ENCODE results near the gene GNAO1. TPM values are rescaled to one million over a fixed set of nuclear protein-coding genes. Genes with fewer than 3 reads are reported as not detected.
"Not testable (repeated sequence)": the region's sequence is repeated elsewhere in the genome, so short reads cannot be mapped to it uniquely, and the experiment has no call there.

The GNAO1 gene
- polyA plus RNA-seq, 1 donor = 1.0 TPM

DNA sequence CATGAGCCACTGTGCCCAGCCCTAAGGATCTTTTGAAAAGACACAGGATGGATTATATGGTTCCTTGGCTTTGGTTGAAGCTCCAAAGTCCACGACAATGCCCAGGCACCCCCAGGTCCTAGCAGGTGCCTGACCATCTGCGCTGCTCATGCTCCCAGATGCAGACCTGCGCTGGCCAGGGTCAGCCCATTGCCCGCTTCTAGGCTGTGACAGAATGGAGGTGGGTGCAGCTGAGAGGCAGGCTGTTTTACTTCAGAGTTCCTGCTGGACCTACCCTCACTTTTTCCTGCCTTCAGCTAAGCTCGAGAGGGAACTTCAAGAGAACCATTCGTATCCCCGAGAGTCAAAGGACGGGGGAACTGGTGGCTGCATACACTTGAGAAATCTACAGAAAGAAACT, 173.6 kb downstream of the GNAO1 start:
- no peak for DNase-seq (ENCODE audit: low read depth)

DNA sequence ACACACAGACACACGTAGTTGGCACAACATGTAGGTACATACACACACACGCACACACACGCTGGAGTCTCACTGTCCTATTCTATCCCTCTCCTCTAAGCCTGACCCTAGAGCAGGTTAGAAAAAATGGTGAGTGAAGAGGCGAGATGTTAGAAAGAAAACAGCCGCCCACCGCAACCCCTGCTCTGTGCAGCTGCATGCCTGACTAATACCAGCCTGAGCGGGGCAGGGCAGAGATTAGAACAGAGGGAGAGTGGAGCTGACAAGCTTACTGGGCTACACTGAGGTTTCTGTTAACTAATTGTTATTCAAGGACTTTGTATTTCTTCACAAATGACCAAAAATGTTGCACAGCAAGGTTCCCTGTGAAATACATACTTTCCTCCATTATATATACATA, 174.3 kb downstream of the GNAO1 start:
- no peak for DNase-seq (ENCODE audit: low read depth)

DNA sequence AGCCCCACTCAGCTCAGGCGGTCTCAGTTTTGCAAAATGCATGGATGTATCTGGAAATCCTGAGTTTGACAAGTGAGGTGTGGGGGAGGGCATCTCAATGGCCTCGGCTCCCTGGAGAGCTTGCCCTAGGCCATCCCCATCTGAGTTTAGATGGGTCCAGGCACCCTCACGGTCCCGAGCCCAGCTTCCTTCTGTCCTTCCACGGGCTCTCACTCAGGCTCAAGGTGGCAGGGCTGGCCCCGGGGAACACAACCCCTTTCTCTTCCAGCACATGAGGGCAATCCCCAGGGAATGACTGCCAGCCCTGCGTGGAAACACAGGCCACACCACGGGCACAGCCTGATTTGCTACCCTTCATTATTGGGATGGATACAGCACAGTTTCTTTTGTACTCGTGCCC, 175.7 kb downstream of the GNAO1 start:
- no peak for DNase-seq (ENCODE audit: low read depth)

DNA sequence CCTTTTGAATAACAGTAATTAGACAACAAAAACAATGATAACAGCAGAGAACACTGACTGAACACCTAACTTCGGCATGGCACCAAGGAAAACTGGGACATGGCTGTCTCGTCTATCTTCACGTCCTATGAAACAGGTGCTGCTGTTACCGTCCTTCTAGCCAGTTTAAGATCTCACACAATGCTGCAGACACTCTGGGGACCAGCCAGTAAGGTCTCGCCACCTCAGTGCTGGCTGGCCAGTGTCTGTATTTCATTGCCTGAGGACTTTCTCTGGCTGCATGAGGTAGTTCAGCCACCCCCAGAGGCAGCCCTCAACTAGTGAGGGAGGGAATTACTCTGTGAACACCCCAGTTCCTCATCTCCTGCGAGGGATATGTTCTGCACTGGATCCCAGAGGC, 176.5 kb downstream of the GNAO1 start:
- no peak for DNase-seq (ENCODE audit: low read depth)

DNA sequence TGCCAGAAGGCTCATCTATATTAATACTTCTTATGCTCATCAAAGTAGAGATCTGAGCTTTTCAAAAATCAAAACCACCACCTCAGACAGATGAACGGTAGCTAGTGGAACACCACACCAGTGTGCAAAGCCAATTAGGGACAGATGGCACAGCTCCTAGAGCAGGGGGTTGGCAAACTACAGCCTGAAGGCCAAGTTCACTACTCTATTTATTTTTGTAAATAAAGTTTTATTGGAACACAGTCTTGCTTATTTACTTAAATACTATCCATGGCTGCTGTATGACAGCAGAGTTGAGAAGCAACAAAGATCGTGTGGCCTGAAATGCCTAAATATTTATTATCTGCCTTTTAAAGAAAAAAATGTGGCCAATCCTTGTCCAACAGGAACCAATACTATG, 177.3 kb downstream of the GNAO1 start:
- DNase-seq (ENCODE audit: low read depth) = no peak

DNA sequence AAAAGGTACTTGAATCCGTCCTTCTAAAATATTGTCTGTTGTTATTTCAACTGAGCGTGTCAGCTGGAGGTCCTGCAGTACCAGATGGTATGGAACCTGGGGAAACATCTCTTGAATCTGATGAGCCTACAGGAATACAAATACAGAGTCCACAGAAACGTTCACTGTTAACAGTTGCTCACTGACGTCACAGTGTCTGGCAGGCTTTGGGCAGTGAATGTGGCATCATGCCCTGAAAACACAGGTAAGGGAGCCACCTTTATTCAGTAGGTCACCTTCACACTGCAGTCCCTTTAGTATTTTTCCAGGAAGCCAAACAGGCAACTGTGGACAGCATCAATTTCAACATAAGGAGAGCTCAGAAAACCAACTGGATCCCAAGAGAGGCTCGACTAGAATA, 177.9 kb downstream of the GNAO1 start:
- DNase-seq (ENCODE audit: low read depth) = no peak

DNA sequence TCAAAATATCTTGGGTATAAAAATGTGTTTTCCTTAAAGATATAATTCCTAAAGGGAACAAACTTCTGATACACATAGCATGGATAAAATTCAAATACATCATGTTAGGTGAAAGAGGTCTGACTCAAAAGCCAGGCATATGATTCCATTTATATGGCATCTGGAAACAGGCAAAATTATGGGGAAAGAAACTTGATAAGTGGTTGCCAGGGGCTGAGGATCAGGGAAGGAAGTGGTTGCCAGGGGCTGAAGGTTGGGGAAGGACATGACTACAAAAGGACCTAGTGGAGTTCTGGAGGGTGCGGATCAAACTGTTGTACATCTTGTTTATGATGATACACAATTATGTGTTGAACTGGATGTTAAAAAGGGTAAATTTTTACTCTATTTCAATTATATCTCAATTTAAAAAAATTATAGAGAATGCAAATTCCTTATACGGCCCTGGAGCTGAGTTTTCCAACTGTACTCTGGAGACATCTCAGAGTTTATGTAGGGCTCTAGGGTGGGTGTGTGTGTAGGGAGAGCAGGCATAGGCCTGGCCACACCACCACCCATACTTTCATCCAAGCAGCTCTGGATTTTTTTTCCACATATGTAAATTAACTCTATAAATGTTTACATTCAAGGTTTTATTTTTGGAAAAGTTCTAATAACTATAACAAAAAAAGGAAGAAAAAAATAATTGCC, 179.0 kb downstream of the GNAO1 start:
- no peak for DNase-seq (ENCODE audit: low read depth)

DNA sequence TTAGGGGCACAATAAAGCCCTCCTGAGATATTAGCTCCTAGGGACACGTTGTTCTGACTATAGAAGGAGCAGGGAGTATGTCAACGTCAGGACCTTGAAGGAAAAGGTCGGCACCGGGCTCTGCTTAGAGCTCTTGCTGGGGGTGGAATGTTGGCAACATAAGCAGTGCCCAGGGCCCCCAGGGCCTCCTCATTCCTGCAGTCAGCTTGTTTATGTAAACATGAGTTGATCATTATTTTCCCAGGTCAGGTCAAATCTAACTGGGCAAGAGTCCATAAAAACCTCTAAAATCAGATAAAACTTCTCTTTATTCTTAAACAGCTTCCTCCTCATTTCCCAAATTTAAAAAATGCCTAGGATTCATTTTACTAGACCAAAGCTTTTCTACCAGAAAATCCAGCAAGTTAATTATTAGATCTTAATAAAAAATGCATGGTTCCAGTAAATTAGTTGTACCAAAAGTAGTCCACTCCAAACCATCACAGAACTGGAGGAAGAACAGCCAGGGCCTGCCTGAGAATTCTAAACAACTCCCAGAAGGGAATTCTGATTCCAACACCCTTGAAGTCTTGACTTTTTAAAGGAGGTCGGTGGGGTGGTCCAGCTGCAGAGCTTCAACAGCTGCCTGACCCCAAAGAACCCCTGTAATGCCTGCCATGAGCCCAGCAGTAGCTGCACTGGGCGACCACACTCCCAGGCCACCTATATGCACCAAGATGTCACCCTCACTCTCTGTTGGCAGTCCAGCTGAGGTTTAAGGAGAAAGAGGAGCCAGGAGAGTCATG, 179.8 kb downstream of the GNAO1 start:
- DNase-seq (ENCODE audit: low read depth) = no peak

DNA sequence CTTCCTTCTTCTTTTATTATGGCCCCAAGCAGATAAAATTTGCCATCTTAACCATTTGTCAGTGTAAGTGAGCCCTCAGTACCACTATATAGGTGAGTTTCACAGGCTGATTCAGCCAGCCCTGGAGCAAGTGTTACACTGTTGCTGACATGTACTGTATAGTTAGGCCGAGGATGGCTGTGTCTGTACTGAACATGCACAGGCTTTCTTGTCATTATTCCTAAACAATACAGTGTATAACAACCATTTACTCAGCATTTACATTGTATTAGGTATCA, 180.3 kb downstream of the GNAO1 start:
- DNase-seq (ENCODE audit: low read depth) = no peak

DNA sequence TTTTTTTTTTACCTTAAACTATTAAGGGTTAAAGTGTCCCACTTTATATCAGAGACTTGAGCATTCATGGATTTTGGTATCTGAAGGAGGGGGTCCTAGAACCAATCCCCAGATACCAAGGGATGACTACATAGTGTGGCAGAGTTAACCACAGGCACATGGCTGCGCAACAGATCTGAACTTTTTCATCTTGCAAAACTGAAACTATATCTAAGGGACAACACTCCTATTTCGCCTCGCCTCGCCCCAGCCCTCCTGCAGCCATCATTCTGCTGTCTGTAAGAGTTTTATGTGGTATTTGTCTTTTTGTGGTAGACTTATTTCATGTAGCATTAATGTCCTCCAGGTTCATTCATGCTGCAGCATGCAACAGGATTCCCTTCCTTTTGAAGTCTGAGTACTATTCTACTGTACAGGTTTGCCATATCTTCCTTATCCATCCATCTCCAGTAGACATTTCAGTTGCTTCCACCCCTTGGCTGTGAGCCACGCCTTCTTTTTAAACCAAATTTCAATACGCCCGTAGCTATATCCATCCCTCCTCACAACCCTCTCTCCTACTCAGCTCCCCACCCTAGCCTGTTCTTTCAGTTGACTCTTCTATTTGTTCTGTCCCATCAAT, 180.8 kb downstream of the GNAO1 start:
- DNase-seq (ENCODE audit: low read depth) = no peak

DNA sequence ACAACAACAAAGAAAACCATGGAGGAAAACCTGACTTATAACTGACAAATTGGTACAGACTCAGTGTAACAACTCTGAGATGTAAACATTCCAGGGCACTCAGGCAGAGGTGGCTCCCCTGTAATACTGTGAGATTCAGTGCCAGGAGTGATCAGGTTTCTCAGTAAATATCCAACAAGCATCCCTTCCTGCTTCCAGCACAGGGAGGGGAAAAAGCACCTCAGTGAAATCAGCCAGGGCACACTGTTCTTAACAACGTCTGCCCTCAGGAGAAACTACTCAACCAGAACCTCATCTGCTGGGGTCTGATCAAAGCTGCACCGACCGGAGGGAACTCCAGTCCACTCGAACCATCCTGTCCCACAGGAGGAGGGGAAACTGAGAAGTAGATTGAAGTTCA, 181.7 kb downstream of the GNAO1 start:
- DNase-seq (ENCODE audit: low read depth) = no peak

DNA sequence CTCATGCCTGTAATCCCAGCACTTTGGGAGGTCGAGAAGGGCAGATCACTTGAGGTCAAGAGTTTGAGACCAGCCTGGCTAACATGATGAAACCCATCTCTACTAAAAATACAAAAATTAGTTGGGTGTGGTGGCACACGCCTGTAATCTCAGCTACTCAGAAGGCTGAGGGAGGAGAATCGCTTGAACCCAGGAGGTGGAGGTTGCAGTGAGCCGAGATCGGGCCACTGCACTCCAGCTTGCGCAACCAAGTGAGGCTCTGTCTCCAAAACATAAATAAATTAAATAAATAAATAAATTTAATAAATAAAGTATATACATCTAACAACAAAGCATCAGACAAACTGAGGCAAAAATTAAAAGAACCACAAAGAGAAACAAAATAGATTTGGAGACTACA, 184.5 kb downstream of the GNAO1 start:
- not testable (repeated sequence) for DNase-seq (ENCODE audit: low read depth)

DNA sequence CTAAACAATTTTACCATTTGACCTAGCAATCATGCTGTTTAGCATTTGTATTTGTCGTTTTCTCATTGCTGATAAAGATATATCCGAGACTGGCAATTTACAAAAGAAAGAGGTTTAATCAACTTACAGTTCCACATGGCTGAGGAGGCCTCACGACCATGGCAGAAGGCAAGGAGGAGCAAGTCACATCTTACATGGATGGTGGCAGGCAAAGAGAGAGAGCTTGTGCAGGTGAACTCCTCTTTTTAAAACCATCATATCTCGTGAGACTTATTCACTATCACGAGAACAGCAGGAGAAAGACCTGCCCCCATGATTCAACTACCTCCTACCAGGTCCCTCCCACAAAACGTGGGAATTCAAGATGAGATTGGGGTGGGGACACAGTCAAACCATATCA, 187.8 kb downstream of the GNAO1 start:
- DNase-seq (ENCODE audit: low read depth) = not testable (repeated sequence)

DNA sequence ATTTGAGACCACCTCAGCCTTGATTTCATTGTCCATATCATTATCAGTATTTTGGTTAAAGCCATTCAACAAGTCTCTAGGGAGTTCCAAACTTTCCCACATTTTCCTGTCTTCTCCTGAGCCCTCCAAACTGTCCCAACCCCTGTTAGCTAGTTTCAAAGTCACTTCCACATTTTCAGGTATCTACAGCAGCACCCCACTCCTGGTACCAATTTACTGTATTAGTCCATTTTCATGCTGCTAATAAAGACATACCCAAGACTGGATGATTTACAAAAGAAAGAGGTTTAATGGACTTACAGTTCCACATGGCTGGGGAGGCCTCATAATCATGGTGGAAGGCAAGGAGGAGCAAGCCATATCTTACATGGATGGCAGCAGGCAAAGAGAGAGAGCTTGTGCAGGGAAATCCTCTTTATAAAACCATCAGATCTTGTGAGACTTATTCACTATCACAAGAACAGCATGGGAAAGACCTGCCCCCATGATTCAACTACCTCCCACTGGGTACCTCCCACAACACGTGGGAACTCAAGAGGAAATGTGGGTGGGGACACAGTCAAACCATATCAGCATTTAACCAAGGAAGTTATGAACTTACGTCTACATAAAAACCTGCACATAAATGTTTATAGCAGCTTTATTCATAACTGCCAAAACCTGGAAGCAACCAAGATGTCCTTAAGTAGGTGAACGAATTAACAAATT, 189.6 kb downstream of the GNAO1 start:
- DNase-seq (ENCODE audit: low read depth) = not testable (repeated sequence)

DNA sequence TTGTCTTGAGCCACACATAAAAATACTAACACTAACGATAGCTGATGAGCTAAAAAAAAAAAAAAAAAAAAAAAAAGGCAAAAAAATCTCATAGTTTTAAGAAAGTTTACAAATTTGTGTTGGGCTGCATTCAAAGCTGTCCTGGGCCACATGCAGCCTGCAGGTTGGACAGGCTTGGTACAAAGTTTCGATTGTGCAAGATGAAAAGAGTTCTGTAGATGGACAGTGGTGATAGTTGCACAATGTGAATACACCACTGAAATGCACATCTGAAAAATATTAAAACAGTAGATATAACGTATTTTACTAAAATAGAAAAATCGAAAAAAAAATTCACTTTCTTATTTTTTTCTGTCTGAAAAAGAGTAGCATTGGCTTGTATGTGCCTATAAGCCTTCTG, 191.2 kb downstream of the GNAO1 start:
- no peak for DNase-seq (ENCODE audit: low read depth)

DNA sequence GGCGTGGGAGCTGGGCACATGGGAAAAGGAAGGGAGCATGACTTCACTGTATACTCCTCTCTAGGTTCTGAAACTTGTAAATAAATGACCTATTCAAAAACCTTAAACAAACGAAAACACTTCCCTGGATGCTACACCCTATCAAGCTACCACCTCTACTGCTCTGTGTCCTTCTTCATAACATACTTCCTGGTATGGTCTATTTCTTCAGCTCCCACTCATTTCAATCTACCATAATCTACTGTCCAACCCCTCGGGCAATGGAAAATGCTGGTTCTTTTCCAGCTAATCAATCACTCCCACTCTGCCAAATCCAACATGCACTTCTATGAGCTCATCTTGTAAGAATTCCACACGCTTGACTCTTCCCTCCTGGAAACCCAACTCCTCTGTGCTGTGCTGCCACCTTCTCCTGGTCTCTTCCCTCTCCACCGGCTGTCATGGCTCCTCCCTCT, 191.6 kb downstream of the GNAO1 start:
- no peak for DNase-seq (ENCODE audit: low read depth)

DNA sequence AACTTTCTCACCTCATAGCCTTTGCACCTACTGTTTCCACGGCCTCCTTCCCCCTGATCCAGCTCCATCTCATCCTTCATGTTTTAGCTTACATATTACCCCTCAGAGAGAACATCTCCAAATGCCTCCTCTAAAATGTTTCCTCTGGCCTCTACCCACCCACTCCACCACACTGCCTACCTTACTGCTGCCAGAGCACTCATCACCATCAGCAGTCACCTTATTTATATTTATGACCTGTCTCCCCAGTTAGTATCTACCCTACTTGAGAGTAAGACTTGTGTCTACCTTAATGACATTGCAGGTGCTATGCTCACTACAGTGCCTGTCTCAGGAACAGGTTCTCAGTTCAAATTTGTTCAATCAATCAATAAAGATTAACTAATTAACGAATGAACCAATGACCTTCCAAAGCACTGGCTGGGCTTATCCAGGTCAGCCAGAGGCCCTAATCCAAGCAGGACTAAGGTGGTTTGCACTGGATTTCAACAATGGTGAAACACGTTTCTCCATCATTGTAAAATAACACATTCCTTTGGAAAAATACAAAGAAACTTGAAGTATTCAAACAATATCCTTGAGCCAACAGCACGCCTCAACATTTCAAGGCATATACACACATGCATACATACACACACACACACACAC, 192.9 kb downstream of the GNAO1 start:
- DNase-seq (ENCODE audit: low read depth) = no peak

DNA sequence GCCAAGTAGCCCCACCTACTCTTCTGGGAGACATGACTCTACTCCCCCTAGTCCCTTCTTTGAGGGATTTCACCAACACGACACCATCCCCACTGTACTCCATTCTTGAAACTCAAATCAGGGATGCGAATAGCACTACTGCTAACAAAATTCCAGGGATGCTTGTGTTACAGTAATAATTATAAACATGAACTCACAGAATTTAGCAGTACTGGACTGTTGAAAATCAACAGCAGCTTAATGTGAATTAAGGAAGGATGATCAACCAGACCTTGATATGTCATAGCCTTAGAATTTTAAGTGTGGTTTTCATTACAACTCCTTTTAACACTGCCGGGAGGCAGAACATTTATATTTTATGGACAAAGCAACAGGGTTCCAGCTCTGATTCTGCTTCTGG, 196.1 kb downstream of the GNAO1 start:
- no peak for DNase-seq (ENCODE audit: low read depth)

DNA sequence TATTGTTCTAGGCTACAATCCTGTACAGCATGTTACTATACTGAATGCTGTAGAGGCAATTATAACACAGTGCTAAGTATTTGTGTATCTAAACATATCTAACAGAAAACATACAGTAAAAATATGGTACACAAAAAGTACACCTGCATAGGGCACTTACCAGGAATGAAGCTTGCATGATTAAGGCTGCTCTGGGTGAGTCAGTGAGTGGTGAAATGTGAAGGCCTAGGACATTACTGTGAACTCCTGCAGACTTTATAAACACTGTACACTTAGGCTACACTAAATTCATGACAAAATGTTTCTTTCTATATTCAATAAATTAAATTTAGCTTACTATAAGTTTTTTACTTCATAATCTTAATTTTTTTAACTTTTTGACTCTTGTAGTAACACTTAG, 196.9 kb downstream of the GNAO1 start:
- DNase-seq (ENCODE audit: low read depth) = no peak

DNA sequence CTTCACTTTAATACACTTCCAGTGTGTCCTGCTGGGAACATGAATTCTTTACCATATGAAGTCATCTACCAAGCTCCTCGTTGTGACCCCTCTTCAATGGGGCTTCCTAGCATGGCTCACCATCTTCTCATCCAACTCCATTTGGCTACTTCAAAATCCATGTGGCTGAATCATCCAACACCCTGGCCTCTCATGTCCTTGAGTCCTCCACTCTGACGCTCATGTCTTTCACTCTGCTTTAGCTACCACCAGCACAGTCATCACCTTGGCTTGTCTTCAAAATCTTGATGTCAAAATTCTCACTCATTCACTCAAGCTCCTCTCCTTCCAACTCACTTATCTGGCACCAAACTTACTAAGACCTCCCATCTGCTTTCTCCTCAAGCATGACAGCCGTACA, 198.3 kb downstream of the GNAO1 start:
- DNase-seq (ENCODE audit: low read depth) = no peak

DNA sequence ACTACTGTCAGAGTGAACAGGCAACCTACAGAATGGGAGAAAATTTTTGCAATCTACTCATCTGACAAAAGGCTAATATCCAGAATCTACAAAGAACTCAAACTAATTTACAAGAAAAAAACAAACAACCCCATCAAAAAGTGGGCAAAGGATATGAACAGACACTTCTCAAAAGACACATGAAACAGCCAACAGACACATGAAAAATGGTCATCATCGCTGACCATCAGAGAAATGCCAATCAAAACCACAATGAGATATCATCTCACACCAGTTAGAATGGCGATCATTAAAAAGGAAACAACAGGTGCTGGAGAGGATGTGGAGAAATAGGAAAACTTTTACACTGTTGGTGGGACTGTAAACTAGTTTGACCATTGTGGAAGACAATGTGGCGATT, 205.4 kb downstream of the GNAO1 start:
- not testable (repeated sequence) for DNase-seq (ENCODE audit: low read depth)

DNA sequence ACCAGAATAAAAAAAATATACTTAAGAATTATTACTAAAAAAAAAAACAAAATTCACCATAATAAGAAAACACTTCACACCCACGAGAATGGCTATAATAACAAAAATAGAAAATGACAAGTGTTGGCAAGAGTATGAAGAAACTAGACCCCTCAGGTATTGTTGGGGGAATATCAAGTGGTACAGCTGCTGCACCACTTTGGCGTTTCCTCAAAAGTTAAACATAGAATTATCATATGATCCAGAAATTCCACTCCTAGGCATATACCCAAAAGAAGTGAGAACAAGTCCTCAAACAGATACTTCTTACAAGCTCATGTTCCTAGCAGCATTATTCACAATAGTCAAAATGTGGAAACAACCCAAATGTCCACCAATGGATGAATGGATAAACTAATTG, 207.8 kb downstream of the GNAO1 start:
- DNase-seq (ENCODE audit: low read depth) = no peak

Data from forelimb muscle (tissue), 1 donor.